ENCODE data around the gene PPIA.

PPIA gene

DNA sequence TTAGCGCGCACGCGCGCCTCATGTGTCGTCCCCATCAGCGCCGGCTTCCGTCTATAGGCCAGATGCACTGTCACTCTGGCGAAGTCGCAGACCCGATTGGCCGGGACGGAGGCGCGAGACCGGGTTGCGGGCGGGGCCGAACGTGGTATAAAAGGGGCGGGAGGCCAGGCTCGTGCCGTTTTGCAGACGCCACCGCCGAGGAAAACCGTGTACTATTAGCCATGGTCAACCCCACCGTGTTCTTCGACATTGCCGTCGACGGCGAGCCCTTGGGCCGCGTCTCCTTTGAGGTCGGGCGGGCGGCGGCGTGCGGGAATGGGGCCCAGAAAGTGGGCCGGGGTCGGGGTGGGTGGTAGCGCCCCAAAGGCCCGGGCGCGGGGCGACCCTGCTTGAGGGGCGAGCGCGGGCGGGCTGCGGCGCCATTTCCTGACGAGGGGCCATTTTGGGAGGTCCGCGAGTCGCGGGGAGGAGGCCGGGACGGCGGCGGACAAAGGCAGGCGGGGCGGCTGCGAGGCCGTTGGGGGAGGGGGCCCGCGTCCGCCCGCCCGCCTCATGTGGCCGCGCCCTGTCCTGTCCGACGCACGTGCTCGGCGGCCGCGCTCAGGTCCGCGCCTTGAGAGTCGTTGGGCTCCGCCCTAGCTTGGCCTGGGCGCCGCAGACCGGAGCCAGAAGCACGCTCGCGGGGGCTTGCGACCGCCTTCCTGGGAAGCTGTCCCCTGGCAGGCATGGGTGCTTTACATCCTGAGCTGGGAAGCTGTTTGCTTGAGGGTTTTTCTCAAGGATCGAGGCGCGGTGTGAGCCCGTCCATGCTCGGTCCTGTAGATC is at the start of gene PPIA:
Gene PPIA, plus strand, starts transcription at position 178 of the 825 bp plus-strand sequence. Its CDS starts 44 bp downstream, at position 222.
- peak; percentile 99 for DNase-seq

- DNase-seq = peak; percentile 91
Measured at GRCh38 chr7:44748045-44748947, 48.2 kb upstream of the PPIA start, which contains the start of gene ZMIZ2. ZMIZ2 (plus strand) TSS chr7:44748847; CDS start chr7:44756250, 7,403 bp downstream.

- no peak for DNase-seq
Measured at GRCh38 chr7:44748948-44749731, 47.3 kb upstream of the PPIA start.

DNA sequence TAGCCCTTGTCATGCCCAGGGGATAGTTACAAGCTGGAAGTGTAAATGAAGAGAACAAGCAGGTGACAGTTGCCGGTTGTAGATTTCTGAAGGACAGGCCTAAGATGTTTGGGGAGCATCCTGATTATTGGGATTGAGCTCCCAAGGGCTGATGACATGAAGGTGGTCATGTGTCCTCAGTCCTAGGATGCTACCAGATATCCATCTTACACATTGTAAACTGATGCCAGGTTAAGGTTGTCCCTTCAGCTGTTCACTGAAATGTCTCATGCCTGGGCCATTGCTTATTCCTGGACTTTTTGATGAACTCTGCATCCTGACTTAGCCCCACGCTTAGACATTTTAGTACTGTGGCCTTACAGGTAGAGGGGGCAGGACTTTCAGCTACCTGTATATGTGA is 46.5 kb upstream of the PPIA start:
- DNase-seq = no peak

DNA sequence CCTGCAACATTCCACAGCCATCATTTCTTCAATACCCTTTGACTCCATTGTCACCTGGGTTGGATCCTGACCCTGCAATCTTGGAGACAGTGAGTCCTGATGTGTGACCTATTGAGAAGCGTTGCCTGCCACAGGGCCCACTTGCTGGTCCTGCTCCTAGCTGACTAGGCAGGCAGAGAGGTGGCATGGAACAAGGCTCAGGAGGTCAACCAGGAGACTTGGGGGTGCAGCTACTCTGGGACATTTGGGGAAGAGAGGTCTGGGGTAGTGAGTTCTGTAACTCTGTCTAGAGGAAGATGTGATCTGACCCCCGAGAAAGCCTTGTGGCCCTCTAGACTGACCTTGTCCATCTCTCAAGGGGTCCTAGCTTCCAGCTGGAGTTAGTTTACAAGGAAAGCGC is 46.1 kb upstream of the PPIA start:
- no peak for DNase-seq

DNA sequence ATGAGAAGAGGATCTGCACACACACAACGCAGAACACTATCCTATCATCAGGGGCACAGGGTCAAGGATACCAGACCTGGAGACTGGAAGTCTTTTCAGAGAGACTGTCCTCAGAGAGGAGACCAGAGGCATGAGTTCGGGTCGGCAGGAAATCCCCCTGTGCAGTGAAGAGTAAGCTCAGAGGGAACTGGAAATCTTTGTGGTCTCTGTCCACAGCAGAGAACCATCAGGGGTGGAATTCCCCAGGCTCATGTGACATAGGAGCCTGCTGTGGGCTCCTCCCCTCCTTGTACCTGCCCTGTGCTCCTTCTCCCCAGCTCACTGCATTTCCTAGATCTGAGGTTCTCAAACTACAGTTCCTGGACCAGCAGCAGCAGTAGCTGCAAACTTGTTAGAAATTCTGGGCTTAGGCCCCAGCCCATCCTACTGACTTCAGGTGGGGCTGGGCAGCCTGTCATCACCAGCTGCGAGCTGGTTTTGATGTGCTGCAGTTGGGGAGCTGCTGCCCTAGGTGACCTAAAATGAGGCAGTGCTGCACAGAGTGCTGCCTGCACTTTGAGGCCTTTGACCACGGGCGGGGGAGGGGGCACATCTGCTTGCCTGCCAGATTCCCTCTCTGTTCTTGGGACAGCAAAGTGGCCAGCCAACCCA is 45.4 kb upstream of the PPIA start:
- peak; percentile 79 for DNase-seq

- no peak for DNase-seq
Measured at GRCh38 chr7:44752822-44753221, 43.7 kb upstream of the PPIA start.

- DNase-seq = no peak
Measured at GRCh38 chr7:44754802-44755697, 41.4 kb upstream of the PPIA start.

GRCh38 chr7:44755698-44756627 is 40.5 kb upstream of the PPIA start:
- DNase-seq = no peak

- DNase-seq = no peak
Measured at GRCh38 chr7:44756904-44757303, 39.6 kb upstream of the PPIA start.

DNA sequence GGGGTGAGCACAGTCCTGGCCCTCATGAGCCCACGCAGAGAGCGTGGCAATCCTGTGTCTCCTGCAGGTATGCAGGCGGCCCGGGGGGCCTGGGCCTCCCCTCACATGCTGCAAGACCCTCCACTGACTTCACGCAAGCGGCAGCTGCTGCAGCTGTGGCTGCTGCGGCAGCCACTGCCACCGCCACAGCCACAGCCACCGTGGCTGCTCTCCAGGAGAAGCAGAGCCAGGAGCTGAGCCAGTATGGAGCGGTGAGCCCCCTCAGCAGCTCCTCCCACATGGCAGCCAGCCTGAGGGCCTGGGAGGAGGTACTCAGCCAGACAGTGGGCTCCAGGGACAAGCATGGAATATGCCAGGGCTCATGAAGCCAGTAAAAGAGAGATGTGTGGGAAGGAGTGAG is 39.2 kb upstream of the PPIA start:
- DNase-seq = no peak

- no peak for DNase-seq
Measured at GRCh38 chr7:44757739-44758138, 38.7 kb upstream of the PPIA start.

DNA sequence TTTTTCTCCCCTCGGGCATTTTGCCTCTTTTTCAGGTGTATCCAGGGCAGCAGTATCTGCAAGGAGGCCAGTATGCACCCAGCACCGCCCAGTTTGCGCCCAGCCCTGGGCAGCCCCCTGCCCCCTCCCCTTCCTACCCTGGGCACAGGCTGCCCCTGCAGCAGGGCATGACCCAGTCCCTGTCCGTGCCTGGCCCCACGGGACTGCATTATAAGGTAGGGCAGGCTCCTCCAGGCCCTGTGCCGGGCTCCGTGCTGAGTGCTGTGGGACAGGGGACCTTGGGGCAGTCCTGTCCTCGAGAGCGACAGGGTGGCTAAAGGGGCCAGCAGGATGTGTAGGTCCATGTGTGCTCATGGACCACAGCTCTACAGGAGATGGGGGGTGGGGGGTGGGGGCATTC is 37.2 kb upstream of the PPIA start:
- no peak for DNase-seq

DNA sequence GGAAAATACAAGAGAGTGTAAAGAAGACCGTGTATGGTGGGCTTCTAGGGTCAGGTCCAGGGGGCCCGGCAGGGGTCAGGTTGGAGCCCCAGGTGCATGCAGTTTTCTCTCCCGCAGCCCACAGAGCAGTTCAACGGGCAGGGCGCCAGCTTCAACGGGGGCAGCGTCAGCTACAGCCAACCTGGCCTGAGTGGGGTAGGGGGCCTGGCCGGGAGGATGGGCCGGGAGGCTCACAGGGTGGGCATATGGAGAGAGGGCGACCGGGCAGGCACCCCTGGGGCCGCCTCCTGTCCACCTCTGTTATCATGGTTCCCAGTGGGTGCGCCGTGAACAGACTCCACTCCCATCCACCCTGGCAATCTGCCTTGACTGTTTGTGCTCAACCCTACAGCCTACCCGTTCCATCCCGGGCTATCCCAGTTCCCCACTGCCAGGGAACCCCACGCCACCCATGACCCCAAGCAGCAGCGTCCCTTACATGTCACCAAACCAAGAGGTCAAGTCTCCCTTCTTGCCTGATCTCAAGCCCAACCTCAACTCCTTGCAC is 36.4 kb upstream of the PPIA start:
- DNase-seq = no peak

DNA sequence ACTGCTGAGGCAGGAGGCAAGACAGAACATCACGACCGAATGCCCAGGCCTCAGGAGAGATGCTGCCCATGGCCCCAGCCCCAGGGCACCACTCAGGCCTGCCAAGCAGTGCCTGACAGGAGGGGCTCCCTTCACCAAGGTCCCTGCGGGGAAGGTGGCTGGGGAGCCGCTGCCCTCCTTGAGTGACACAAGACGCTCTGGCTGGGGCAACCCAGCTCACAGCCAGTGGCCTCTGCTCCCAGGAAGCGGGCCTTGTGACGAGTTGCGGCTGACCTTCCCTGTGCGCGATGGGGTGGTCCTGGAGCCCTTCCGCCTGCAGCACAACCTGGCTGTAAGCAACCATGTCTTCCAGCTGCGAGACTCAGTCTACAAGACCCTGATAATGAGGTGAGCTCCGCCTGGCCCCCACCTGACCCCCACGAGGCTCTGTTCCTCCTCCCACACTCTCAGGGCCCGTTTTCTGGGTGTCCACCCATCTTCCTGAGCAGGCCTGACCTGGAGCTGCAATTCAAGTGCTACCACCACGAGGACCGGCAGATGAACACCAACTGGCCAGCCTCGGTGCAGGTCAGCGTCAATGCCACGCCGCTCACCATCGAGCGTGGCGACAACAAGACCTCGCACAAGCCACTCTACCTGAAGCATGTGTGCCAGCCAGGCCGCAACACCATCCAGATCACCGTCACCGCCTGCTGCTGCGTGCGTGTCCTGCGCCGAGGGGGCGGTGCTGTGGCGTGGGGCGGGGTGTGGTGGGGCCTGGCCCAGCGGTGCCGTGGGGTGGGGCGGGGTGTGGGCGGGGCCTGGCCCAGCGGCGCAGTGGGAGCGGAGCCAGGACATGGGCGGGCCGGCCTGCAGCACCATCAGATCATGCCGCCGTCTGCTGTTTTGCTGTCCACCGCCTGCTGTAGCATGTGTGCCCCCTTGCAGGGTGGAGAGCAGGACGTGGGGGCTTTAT is 35.0 kb upstream of the PPIA start:
- no peak for DNase-seq

GRCh38 chr7:44762300-44762699 is 34.2 kb upstream of the PPIA start:
- DNase-seq = no peak

DNA sequence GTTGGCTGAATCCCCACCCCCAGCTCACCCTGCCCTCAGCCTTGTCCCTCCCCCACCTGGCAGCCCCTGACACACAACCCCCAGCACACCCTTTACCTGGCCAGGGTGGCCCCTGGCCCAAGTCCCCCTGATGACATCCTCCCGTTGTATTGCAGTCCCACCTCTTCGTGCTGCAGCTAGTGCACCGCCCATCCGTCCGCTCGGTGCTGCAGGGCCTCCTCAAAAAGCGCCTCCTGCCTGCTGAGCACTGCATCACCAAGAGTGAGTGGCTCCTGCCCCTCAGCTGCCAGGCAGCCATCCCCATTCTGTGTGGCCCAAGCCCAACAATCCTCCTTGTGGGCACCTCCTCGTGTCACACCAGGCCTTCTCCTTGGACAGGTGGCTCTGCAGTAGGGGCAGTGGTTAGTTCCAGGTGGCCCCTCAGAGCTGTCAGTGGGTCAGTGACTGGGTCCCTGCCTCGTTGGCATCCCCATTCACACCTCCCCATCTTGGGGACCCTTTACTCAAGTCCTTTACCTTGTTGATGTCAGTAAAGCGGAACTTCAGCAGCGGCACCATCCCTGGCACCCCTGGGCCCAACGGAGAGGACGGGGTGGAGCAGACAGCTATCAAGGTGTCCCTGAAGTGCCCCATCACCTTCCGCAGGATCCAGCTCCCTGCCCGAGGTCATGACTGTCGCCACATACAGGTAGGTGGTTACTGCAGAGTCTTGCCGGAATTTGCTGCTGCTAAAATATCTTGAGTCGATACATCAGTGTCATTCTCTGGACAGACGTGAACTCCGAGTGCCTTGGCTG is 33.6 kb upstream of the PPIA start:
- DNase-seq = no peak

GRCh38 chr7:44764081-44764480 is 32.4 kb upstream of the PPIA start:
- DNase-seq = no peak

Data from CD4-positive, alpha-beta T cell treated with Interleukin-21 for 1 hour (primary cell).